Immature natural killer cell (primary cell): ENCODE measurements around the gene CAB39L. TPM values are rescaled to one million over a fixed set of nuclear protein-coding genes. Genes with fewer than 3 reads are reported as not detected.

Experiments used
- DNase-seq, 3 donors: peaks; one replicate each; pipeline ENCODE4 v3.0.0; 2022; ENCODE audit warnings: mixed read lengths in 1 of 3
- H3K27ac Mint-ChIP-seq, 6 donors: one replicate each; pipeline ENCODE4 v1.8.0; 2020; ENCODE audit warnings: mixed read lengths in 6 of 6, mild to moderate bottlenecking in 5 of 6, inconsistent platforms in 4 of 6, moderate library complexity in 3 of 6
- H3K27me3 Mint-ChIP-seq, 3 donors: one replicate each; pipeline ENCODE4 v1.8.0; 2020 to 2021; ENCODE audit warnings: low read depth in 3 of 3, mild to moderate bottlenecking in 3 of 3, mixed read lengths in 3 of 3, moderate library complexity in 3 of 3, inconsistent platforms in 1 of 3
- H3K36me3 Mint-ChIP-seq, 3 donors: one replicate each; pipeline ENCODE4 v1.8.0; 2020; ENCODE audit warnings: mixed read lengths in 3 of 3, inconsistent platforms in 2 of 3, mild to moderate bottlenecking in 2 of 3
- H3K4me1 Mint-ChIP-seq, 2 donors: one replicate each; pipeline ENCODE4 v1.8.0; 2020; ENCODE audit warnings: inconsistent platforms in 2 of 2, mild to moderate bottlenecking in 2 of 2, mixed read lengths in 2 of 2, moderate library complexity in 1 of 2
- H3K4me3 Mint-ChIP-seq, 5 donors: one replicate each; pipeline ENCODE4 v1.8.0; 2020; ENCODE audit warnings: mild to moderate bottlenecking in 5 of 5, mixed read lengths in 5 of 5, inconsistent platforms in 3 of 5, moderate library complexity in 3 of 5
- H3K9me3 Mint-ChIP-seq, 6 donors: one replicate each; pipeline ENCODE4 v1.8.0; 2020; ENCODE audit warnings: mild to moderate bottlenecking in 6 of 6, mixed read lengths in 6 of 6, inconsistent platforms in 4 of 6, moderate library complexity in 3 of 6
- polyA plus RNA-seq, 3 donors: library from polyadenylated mRNA; unstranded; fragments of 300-500 nt; fragmentation: Illumina TruSeq; gene quantifications; one replicate each; pipeline ENCODE4 v1.2.3, GENCODE V29; 2021

Gene CAB39L
- 10 to 100 TPM in 1 of 3 donors, 1 to 10 TPM in 2; 4.9 to 11.0 (median 7.0) TPM for polyA plus RNA-seq

- Mint-ChIP-seq H3K4me1 (peaks cover 44 to 59% of the 10 kb centered on the region in 2 donors), H3K36me3 (peaks cover 0 to 3% (median 3%) of the 10 kb centered on the region in 3 donors), H3K27me3 (peaks cover 5 to 14% (median 8%) of the 10 kb centered on the region in 3 donors), H3K27ac (peak within 1 kb of the TSS; percentile 96 to 100 (median 97)), H3K9me3 (no peaks in the 10 kb centered on the region), H3K4me3 (peak within 1 kb of the TSS; percentile 91 to 97 (median 94))
- DNase-seq, result peak; percentile 99
Observed at GRCh38 chr13:49443704-49444523, at the start of gene CAB39L, which contains the start of gene SETDB2. CAB39L (minus strand) TSS chr13:49444064; CDS start chr13:49382910, 61,154 bp downstream. SETDB2 (plus strand) TSS chr13:49444274; CDS start chr13:49451894, 7,620 bp downstream.

GRCh38 chr13:49488563-49488962, 44.7 kb upstream of the CAB39L start:
- no peak for DNase-seq
- Mint-ChIP-seq H3K27me3 (peaks cover 0 to 2% (median 2%) of the 10 kb centered on the region in 3 donors), H3K4me1 (no peaks in the 10 kb centered on the region), H3K4me3 (no peak overlapping the region), H3K9me3 (no peaks in the 10 kb centered on the region), H3K27ac (no peak overlapping the region), H3K36me3 (peaks cover 12 to 34% (median 18%) of the 10 kb centered on the region in 3 donors)

GRCh38 chr13:49481788-49482187, 37.9 kb upstream of the CAB39L start:
- H3K27me3 Mint-ChIP-seq, result peaks cover 0 to 2% (median 0%) of the 10 kb centered on the region in 3 donors

DNA sequence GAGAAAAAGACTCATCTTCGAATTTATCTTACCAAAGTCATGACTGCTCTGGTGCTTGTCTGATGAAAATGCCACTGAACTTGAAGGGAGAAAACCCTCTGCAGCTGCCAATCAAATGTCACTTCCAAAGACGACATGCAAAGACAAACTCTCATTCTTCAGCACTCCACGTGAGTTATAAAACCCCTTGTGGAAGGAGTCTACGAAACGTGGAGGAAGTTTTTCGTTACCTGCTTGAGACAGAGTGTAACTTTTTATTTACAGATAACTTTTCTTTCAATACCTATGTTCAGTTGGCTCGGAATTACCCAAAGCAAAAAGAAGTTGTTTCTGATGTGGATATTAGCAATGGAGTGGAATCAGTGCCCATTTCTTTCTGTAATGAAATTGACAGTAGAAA, 32.7 kb upstream of the CAB39L start:
- Mint-ChIP-seq H3K9me3 (no peaks in the 10 kb centered on the region), H3K27ac (no peak overlapping the region), H3K36me3 (peaks cover 13 to 43% (median 13%) of the 10 kb centered on the region in 3 donors), H3K4me3 (no peak overlapping the region), H3K27me3 (peaks cover 0 to 1% (median 1%) of the 10 kb centered on the region in 3 donors), H3K4me1 (no peaks in the 10 kb centered on the region)
- DNase-seq, result no peak

More at GRCh38 chr13:49481788-49482187, 37.9 kb upstream of the CAB39L start:
- DNase-seq, result no peak
- Mint-ChIP-seq H3K9me3 (no peaks in the 10 kb centered on the region), H3K4me1 (no peaks in the 10 kb centered on the region), H3K27ac (peak overlapping the region in 1 of 6 donors; percentile 45), H3K36me3 (peaks cover 20 to 56% (median 21%) of the 10 kb centered on the region in 3 donors), H3K4me3 (no peak overlapping the region)

- Mint-ChIP-seq H3K36me3 (peaks cover 25 to 34% (median 30%) of the 10 kb centered on the region in 3 donors), H3K27ac (no peak overlapping the region), H3K4me1 (no peaks in the 10 kb centered on the region), H3K4me3 (no peak overlapping the region), H3K9me3 (no peaks in the 10 kb centered on the region), H3K27me3 (peaks cover 0 to 3% (median 1%) of the 10 kb centered on the region in 3 donors)
- DNase-seq, result no peak
Observed at GRCh38 chr13:49472186-49472585, 28.3 kb upstream of the CAB39L start.

- H3K4me1 Mint-ChIP-seq, result no peaks in the 10 kb centered on the region
- peaks cover 2 to 14% (median 8%) of the 10 kb centered on the region in 6 donors for H3K9me3 Mint-ChIP-seq
- H3K27me3 Mint-ChIP-seq, result peaks cover 0 to 2% (median 0%) of the 10 kb centered on the region in 3 donors
- H3K4me3 Mint-ChIP-seq, result no peak overlapping the region
- H3K27ac Mint-ChIP-seq, result peak overlapping the region in 1 of 6 donors; percentile 7
- no peak for DNase-seq
- H3K36me3 Mint-ChIP-seq, result peaks cover 51 to 64% (median 53%) of the 10 kb centered on the region in 3 donors
Observed at GRCh38 chr13:49466292-49466838, 22.5 kb upstream of the CAB39L start.

- peaks cover 0 to 1% (median 0%) of the 10 kb centered on the region in 3 donors for H3K27me3 Mint-ChIP-seq
- H3K4me3 Mint-ChIP-seq, result no peak overlapping the region
- H3K36me3 Mint-ChIP-seq, result peaks cover 52 to 71% (median 52%) of the 10 kb centered on the region in 3 donors
- no peak for DNase-seq
- no peaks in the 10 kb centered on the region for H3K4me1 Mint-ChIP-seq
- H3K27ac Mint-ChIP-seq, result no peak overlapping the region
- H3K9me3 Mint-ChIP-seq, result peaks cover 2 to 14% (median 8%) of the 10 kb centered on the region in 6 donors
Observed at GRCh38 chr13:49464621-49465325, 20.9 kb upstream of the CAB39L start.

DNA sequence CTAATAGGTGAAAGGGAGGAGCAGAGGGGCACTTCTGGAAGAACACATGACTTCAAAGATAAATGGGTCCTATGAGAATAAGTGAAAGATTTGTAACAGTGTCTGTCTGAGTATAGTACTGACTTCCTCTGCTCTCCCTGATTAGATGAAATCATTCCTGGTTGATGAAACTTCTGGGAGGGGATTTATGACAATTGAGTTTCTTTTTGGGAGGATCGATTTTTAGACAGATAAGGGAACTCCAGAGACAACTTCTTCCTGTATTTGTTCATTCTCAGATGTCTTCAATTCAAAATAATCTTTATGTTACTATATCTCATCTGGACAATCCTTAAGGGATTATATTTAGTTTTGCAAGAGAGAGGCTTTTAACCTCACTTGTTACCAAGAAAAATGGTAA, 20.2 kb upstream of the CAB39L start:
- H3K4me1 Mint-ChIP-seq, result no peaks in the 10 kb centered on the region
- peaks cover 2 to 14% (median 8%) of the 10 kb centered on the region in 6 donors for H3K9me3 Mint-ChIP-seq
- peaks cover 46 to 64% (median 50%) of the 10 kb centered on the region in 3 donors for H3K36me3 Mint-ChIP-seq

DNA sequence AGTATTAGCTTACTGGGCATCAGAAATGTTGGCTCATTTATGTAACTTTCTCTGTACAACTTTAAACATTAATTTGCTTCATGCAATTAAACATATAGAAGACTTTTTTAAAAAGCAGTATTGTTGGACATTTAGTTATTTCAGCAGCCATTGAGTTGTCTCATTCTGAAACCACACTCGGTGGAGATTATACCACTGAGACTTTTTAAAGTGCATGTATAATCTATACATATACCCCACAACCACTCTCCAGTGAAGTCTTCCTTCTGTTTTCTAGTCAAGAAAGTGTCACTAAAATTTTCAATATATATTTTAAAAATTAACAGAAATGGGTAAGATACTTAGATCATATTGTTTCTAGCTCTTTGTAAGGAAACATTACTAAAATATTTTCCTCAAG, 15.7 kb upstream of the CAB39L start:
- no peak overlapping the region for H3K4me3 Mint-ChIP-seq
- H3K9me3 Mint-ChIP-seq, result peaks cover 2 to 14% (median 8%) of the 10 kb centered on the region in 6 donors
- peaks cover 3 to 16% of the 10 kb centered on the region in 2 donors for H3K4me1 Mint-ChIP-seq
- H3K36me3 Mint-ChIP-seq, result peaks cover 37 to 43% (median 40%) of the 10 kb centered on the region in 3 donors
- H3K27me3 Mint-ChIP-seq, result no peaks in the 10 kb centered on the region
- H3K27ac Mint-ChIP-seq, result no peak overlapping the region
- DNase-seq, result no peak

More for the DNA sequence above, 20.2 kb upstream of the CAB39L start:
- Mint-ChIP-seq H3K27me3 (no peaks in the 10 kb centered on the region), H3K27ac (no peak overlapping the region), H3K4me3 (no peak overlapping the region)
- no peak for DNase-seq

DNA sequence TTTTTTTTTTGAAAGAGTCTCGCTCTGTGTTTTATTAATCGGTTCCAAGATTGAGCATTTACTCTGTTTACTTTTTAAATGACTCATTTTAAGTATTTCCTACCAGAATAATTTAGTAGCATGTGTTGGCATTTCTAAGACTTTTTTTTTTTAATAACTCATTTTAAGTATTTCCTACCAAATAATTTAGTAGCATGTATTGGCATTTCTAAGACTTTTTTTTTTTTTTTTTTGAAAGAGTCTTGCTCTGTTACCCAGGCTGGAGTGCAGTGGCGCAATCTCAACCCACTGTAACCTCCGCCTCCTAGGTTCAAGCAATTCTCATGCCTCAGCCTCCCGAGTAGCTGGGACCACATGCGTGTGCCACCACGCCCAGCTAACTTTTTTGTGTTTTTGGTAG, 13.4 kb upstream of the CAB39L start:
- DNase-seq, result no peak
- peaks cover 8 to 19% of the 10 kb centered on the region in 2 donors for H3K4me1 Mint-ChIP-seq
- H3K9me3 Mint-ChIP-seq, result peaks cover 0 to under 1% (median 0%) of the 10 kb centered on the region in 6 donors
- no peak overlapping the region for H3K4me3 Mint-ChIP-seq
- H3K27ac Mint-ChIP-seq, result no peak overlapping the region
- H3K27me3 Mint-ChIP-seq, result no peaks in the 10 kb centered on the region
- peaks cover 14 to 24% (median 20%) of the 10 kb centered on the region in 3 donors for H3K36me3 Mint-ChIP-seq

DNA sequence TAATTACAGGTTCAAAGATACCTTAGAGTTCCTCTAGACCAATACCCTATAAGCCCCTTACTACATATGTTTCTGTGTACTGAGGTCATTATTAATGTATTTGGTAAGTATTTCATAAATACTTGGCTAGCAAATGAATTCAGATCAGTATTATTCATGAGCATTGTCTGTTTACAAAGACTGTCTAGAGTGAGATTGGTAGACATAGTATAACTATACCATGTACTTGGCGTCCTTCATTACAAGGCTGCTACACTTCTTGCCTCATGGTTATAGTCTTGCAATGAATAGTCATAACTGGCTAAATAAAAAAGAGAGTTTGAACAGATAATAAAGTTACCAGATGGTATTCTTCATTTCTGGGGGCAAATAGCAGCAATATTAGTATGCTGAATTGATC, 12.3 kb upstream of the CAB39L start:
- H3K36me3 Mint-ChIP-seq, result peaks cover 6 to 17% (median 9%) of the 10 kb centered on the region in 3 donors
- no peak for DNase-seq
- no peak overlapping the region for H3K4me3 Mint-ChIP-seq
- H3K4me1 Mint-ChIP-seq, result peaks cover 8 to 19% of the 10 kb centered on the region in 2 donors
- H3K9me3 Mint-ChIP-seq, result no peaks in the 10 kb centered on the region
- peak overlapping the region in 3 of 6 donors; percentile 2 to 21 (median 21) for H3K27ac Mint-ChIP-seq
- H3K27me3 Mint-ChIP-seq, result no peaks in the 10 kb centered on the region

DNA sequence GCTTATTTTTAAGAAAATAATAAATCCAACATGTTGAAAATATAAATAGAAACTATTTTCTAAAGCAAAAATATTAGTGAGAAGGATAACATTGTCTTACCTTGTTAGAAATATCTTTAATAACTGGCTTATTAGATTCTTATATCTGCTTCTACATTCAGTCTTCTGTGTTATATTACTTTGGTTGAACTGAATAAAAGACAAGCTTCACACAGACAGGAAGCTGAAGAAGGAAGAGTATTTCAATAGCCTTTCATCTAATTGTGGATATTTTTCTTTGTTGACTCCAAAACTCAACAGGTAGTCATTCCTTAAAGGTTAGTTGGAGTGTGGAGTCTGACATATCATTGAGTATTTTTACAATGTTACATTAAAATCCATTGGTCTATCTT, 11.1 kb upstream of the CAB39L start:
- H3K4me3 Mint-ChIP-seq, result no peak overlapping the region
- H3K27ac Mint-ChIP-seq, result peak overlapping the region in 3 of 6 donors; percentile 30 to 61 (median 48)
- H3K4me1 Mint-ChIP-seq, result peaks cover 12 to 24% of the 10 kb centered on the region in 2 donors

DNA sequence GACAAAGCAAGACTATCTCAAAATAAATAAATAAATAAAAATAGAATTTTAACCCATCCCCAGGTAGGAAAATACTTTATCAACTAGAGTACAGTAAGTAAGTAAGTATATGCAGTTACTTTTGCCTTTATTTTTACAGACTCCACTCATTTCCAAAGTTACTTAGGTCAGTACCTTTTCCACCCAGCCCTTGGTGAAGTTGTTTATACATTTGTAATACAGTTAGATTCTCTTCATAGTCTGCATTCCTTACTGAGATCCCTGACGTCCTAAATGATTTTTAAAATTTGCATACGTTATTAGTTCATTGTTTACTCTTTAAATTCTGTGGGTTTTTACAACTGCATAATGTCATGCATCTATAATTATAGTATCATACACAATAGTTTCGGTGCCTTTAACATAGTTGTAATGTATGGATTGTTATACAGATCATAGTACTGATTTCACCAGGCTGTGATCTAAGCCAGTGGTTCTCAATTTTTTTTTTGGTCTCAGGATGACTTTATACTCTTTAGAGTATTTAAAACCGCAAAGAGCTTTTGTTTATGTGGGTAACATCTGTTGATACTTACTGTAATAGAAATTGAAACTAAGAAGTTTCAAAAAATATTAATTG, 10.6 kb upstream of the CAB39L start:
- H3K9me3 Mint-ChIP-seq, result no peaks in the 10 kb centered on the region
- peak overlapping the region in 4 of 5 donors; percentile 15 to 65 (median 38) for H3K4me3 Mint-ChIP-seq
- H3K27ac Mint-ChIP-seq, result peak overlapping the region; percentile 10 to 79 (median 59)
- H3K27me3 Mint-ChIP-seq, result no peaks in the 10 kb centered on the region
- peaks cover 12 to 29% of the 10 kb centered on the region in 2 donors for H3K4me1 Mint-ChIP-seq
- peaks cover 0 to 11% (median 3%) of the 10 kb centered on the region in 3 donors for H3K36me3 Mint-ChIP-seq
- DNase-seq, result peak in 2 of 3 donors; percentile 4 to 25

More for the DNA sequence above, 11.1 kb upstream of the CAB39L start:
- Mint-ChIP-seq H3K36me3 (peaks cover 0 to 11% (median 3%) of the 10 kb centered on the region in 3 donors), H3K9me3 (no peaks in the 10 kb centered on the region), H3K27me3 (no peaks in the 10 kb centered on the region)
- DNase-seq, result no peak
